ENCODE results near the gene HSPA1A. TPM values are rescaled to one million over a fixed set of nuclear protein-coding genes. Genes with fewer than 3 reads are reported as not detected.

HSPA1A gene
- total and polyA plus RNA-seq, 9 of the 15 experiments (the other 6 are each of a cell fraction or from before 2014, with no cell fraction given), result 2.2 to 273 (median 107) TPM

DNA sequence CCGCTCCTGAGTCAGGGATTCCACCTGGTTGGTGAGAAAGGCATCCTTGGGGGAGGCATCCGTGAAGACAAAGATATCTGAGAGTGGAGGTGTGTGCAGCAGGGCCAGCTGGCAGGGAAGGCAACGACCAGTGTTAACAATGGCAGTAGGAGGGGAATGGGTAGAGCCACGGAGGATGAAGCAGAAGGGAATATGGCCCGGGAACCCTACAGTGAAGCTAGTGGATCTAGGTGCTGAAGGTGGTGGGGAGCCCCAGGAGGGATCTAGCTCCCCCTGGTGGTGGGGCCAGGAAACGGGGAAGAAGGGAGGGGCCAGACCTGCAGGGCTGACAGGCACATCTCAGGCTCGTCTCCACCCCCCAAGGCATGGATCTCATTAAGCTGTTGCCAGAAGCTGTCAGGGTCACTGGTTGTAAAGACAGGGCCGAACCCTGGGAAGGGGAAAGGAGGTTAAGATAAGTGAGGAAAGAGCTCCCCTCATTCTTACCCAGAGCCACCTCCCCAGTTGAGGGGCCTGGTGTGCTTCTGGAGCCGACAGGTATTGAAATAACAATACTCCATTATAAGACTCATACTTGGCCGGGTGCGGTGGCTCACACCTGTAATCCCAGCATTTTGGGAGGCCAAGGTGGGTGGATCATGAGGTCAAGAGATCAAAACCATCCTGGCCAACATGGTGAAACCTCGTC is 45.5 kb upstream of the HSPA1A start (continued):
- TF ChIP-seq, protein P1, sequence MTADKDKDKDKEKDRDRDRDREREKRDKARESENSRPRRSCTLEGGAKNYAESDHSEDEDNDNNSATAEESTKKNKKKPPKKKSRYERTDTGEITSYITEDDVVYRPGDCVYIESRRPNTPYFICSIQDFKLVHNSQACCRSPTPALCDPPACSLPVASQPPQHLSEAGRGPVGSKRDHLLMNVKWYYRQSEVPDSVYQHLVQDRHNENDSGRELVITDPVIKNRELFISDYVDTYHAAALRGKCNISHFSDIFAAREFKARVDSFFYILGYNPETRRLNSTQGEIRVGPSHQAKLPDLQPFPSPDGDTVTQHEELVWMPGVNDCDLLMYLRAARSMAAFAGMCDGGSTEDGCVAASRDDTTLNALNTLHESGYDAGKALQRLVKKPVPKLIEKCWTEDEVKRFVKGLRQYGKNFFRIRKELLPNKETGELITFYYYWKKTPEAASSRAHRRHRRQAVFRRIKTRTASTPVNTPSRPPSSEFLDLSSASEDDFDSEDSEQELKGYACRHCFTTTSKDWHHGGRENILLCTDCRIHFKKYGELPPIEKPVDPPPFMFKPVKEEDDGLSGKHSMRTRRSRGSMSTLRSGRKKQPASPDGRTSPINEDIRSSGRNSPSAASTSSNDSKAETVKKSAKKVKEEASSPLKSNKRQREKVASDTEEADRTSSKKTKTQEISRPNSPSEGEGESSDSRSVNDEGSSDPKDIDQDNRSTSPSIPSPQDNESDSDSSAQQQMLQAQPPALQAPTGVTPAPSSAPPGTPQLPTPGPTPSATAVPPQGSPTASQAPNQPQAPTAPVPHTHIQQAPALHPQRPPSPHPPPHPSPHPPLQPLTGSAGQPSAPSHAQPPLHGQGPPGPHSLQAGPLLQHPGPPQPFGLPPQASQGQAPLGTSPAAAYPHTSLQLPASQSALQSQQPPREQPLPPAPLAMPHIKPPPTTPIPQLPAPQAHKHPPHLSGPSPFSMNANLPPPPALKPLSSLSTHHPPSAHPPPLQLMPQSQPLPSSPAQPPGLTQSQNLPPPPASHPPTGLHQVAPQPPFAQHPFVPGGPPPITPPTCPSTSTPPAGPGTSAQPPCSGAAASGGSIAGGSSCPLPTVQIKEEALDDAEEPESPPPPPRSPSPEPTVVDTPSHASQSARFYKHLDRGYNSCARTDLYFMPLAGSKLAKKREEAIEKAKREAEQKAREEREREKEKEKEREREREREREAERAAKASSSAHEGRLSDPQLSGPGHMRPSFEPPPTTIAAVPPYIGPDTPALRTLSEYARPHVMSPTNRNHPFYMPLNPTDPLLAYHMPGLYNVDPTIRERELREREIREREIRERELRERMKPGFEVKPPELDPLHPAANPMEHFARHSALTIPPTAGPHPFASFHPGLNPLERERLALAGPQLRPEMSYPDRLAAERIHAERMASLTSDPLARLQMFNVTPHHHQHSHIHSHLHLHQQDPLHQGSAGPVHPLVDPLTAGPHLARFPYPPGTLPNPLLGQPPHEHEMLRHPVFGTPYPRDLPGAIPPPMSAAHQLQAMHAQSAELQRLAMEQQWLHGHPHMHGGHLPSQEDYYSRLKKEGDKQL (CRISPR knock-in tag; IDR thresholded peaks at IDR 0.05; ENCODE audit: borderline replicate concordance), result no peak
- TF ChIP-seq SREBF1 (IDR thresholded peaks at IDR 0.05; ENCODE audit: borderline replicate concordance, low read depth, low read length) (0 out of 2 replicates have a peak, but pooled peaks have one; percentile 80), ESRRB (CRISPR knock-in tag; IDR thresholded peaks at IDR 0.05; ENCODE audit: borderline replicate concordance) (no peak), MAFG (tag; conservative IDR thresholded peaks at IDR 0.05) (no peak), ZNF280A (IDR thresholded peaks at IDR 0.05; ENCODE audit: low read depth, partially characterized antibody) (peak; percentile 57), PHF21A (IDR thresholded peaks at IDR 0.05; ENCODE audit: borderline replicate concordance, low read depth) (no peak), SAFB2 (IDR thresholded peaks at IDR 0.05; ENCODE audit: borderline replicate concordance, low read depth, low read length, severe bottlenecking) (no peak), SMARCA5 (IDR thresholded peaks at IDR 0.05) (peak; percentile 91), ZBTB33 (CRISPR knock-in tag; IDR thresholded peaks at IDR 0.05) (peak; percentile 92), MAFF (IDR thresholded peaks at IDR 0.05; ENCODE audit: low read length) (no peak), ZNF197 (CRISPR knock-in tag; IDR thresholded peaks at IDR 0.05; ENCODE audit: low read depth) (0 out of 2 replicates have a peak, but pooled peaks have one; percentile 36), ZNF740 (CRISPR knock-in tag; IDR thresholded peaks at IDR 0.05) (peak; percentile 89), ZNF740 (tag; IDR thresholded peaks at IDR 0.05) (no peak)
- TF ChIP-seq, protein P2, sequence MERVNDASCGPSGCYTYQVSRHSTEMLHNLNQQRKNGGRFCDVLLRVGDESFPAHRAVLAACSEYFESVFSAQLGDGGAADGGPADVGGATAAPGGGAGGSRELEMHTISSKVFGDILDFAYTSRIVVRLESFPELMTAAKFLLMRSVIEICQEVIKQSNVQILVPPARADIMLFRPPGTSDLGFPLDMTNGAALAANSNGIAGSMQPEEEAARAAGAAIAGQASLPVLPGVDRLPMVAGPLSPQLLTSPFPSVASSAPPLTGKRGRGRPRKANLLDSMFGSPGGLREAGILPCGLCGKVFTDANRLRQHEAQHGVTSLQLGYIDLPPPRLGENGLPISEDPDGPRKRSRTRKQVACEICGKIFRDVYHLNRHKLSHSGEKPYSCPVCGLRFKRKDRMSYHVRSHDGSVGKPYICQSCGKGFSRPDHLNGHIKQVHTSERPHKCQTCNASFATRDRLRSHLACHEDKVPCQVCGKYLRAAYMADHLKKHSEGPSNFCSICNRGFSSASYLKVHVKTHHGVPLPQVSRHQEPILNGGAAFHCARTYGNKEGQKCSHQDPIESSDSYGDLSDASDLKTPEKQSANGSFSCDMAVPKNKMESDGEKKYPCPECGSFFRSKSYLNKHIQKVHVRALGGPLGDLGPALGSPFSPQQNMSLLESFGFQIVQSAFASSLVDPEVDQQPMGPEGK (CRISPR knock-in tag; IDR thresholded peaks at IDR 0.05; ENCODE audit: borderline replicate concordance), result no peak
